ENCODE data around the gene GGA1. TPM values are rescaled to one million over a fixed set of nuclear protein-coding genes. Genes with fewer than 3 reads are reported as not detected.
"Not testable (repeated sequence)": the region's sequence is repeated elsewhere in the genome, so short reads cannot be mapped to it uniquely, and the experiment has no call there.

The GGA1 gene
- total RNA-seq, 2 donors from 2014 or later: 45.7 to 90.2 TPM

DNA sequence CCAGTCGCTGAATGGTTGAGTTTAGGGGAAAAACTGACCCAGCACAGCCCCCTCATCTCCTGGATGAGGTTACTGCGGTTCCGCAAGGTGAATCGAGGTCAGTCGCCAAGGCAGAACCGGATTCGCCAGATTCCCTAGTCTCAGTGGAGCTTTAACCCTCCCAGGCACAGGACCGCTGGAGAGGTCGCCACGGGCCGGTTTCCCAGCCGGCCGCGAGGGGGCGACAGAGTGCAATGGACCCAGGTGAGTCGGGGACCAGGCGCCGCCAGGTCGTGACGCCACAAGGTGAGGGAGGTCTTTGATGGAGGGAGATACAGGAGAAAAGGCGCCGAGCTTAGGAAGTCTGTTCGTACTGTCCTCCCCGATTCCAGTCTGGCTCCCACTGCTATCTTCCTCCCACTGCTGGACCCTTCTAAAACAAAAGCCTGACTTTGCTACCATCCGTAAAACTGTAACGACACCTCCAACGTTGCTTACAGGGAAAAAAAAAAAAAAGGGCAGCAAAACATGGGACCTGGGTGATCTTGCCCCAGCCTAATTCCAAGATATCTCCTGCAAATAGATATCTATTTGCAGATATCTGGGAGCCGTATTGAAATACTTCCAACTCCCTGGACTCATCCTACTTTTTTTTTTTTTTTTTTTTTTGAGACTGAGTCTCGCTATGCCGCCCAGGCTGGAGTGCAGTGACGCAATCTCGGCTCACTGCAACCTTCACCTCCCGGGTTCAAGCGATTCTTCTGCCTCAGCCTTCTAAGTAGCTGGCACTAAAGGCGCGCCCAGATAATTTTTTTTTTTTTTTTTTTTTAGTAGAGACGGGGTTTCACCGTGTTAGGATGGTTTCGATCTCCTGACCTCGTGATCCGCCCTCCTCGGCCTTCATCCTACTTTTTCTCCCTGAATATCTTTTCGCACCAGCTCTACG is 1.4 kb upstream of the GGA1 start:
- peak overlapping the region in 1 of 2 donors; percentile 70 for H3K9ac ChIP-seq (ENCODE audit: low read depth in 2 of 2, low read length in 2 of 2)
- H3K4me3 ChIP-seq: peak overlapping the region; percentile 90
- intact Hi-C loops (cut with DNase I): no loop called here
- DNase-seq: peak; percentile 97
- H3K9me3 ChIP-seq: no peaks in the 10 kb centered on the region
- H3K4me1 ChIP-seq: peaks cover 7% of the 10 kb centered on the region
- TF ChIP-seq, protein P1, sequence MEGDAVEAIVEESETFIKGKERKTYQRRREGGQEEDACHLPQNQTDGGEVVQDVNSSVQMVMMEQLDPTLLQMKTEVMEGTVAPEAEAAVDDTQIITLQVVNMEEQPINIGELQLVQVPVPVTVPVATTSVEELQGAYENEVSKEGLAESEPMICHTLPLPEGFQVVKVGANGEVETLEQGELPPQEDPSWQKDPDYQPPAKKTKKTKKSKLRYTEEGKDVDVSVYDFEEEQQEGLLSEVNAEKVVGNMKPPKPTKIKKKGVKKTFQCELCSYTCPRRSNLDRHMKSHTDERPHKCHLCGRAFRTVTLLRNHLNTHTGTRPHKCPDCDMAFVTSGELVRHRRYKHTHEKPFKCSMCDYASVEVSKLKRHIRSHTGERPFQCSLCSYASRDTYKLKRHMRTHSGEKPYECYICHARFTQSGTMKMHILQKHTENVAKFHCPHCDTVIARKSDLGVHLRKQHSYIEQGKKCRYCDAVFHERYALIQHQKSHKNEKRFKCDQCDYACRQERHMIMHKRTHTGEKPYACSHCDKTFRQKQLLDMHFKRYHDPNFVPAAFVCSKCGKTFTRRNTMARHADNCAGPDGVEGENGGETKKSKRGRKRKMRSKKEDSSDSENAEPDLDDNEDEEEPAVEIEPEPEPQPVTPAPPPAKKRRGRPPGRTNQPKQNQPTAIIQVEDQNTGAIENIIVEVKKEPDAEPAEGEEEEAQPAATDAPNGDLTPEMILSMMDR (IDR thresholded peaks at IDR 0.05): peak; percentile 97
- no peaks in the 10 kb centered on the region for H3K27me3 ChIP-seq
- H3K36me3 ChIP-seq: no peaks in the 10 kb centered on the region
- peak overlapping the region; percentile 94 for H3K27ac ChIP-seq

DNA sequence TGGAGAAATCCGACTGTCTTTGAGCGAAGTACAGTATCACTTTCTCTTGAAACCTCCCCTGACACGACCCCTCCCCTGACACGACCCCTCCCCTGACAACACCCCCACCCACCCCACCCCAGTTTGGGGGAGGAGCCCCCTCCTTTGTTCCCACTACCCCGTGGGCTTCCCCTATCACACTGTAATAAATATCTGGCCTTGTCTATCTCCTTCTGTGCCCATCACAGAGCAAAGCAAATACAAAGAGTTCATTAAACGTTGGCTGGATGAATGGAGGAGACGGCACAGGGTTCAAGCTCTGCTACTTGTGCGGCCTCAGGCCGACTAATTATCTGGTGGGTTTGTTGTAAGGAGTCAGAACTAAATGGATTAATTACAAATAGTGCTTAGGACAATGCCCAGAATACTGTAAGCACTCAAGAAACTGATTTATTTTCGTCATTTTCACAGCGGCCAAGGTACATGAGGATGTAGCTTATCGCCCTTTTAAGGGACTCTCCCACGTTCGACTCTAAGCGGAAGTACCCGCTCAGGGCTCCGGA is 628 bp upstream of the GGA1 start:
- Histone ChIP-seq H3K4me3 (peak overlapping the region; percentile 90), H3K9me3 (no peaks in the 10 kb centered on the region), H3K27ac (peak overlapping the region; percentile 94), H3K36me3 (no peaks in the 10 kb centered on the region), H3K9ac (ENCODE audit: low read depth in 2 of 2, low read length in 2 of 2) (peak overlapping the region; percentile 76 to 95), H3K4me1 (peaks cover 7% of the 10 kb centered on the region), H3K27me3 (no peaks in the 10 kb centered on the region)
- intact Hi-C loops (cut with DNase I): no loop called here
- TF ChIP-seq, protein P1 (IDR thresholded peaks at IDR 0.05): no peak
- no peak for DNase-seq

DNA sequence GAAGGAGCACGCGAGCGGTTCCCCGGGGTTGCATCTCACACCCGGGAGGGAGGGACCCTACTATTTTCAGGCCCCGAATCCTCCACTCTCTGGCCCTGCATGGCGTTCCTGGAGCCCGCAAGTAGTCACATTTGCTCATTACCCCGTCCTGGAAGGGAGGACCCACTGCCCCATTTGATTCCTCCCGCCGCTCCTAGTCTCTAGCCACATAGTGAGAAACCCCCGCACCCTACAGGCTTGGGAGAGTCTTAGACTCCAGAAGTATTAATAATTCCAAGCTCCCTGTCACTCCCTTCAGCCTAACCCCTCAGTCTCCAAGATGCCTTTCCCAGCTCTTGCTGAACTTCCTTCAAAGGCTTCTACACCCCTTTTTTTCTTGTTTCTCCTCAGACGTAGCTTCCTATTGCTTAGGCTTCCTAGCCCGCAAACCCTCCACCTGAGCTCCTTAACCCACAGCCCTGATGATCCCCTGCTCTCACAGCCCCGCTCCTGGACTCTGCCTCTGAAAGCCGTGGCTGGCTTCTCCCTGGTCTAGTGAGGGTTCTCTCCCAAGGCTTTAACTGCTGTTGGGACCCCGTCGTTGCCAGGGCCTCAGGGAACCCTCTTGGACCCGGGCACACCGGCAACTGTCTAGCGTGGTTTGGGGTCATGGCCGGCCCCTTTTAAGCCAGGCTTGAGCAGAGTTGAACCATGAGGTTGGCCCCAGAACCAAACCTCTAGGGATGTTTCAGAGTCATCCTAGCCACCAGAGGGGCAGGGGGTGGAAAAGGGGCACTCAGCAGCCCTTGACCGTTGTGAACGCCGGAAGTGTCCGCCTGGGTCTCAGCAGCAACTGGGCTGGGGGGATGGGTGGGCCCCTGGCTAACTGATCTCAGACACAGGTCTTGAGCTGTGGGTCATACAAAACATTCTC is 862 bp downstream of the GGA1 start:
- intact Hi-C loops (cut with DNase I): no loop called here
- TF ChIP-seq, protein P1 (IDR thresholded peaks at IDR 0.05): no peak
- peaks cover 7% of the 10 kb centered on the region for H3K4me1 ChIP-seq
- H3K9ac ChIP-seq (ENCODE audit: low read depth in 2 of 2, low read length in 2 of 2): peak overlapping the region; percentile 86 to 95
- no peaks in the 10 kb centered on the region for H3K27me3 ChIP-seq
- DNase-seq: no peak
- no peaks in the 10 kb centered on the region for H3K9me3 ChIP-seq
- H3K36me3 ChIP-seq: no peaks in the 10 kb centered on the region
- H3K4me3 ChIP-seq: peak overlapping the region; percentile 90
- H3K27ac ChIP-seq: peak overlapping the region; percentile 94

DNA sequence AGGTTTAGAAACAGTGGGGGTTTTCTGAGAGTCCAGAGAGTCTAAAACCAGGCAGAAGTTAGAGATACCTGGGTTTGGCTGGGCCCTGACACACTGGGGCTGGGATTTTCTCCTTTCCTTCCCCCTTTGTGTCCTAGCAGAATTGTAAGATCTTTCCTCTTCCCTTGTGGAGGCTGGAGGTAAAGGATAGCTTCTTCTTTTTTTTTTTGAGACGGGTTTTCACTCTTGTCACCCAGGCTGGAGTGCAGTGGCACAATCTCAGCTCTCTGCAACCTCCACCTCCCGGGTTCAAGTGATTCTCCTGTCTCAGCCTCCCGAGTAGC is 1.5 kb downstream of the GGA1 start:
- H3K4me1 ChIP-seq; H3K27me3 ChIP-seq; intact Hi-C loops (cut with DNase I); DNase-seq; H3K9me3 ChIP-seq; H3K36me3 ChIP-seq: not testable (repeated sequence)
- Histone ChIP-seq H3K9ac (ENCODE audit: low read depth in 2 of 2, low read length in 2 of 2) (peak overlapping the region; percentile 86 to 95), H3K4me3 (peak overlapping the region; percentile 90), H3K27ac (peak overlapping the region; percentile 94)

DNA sequence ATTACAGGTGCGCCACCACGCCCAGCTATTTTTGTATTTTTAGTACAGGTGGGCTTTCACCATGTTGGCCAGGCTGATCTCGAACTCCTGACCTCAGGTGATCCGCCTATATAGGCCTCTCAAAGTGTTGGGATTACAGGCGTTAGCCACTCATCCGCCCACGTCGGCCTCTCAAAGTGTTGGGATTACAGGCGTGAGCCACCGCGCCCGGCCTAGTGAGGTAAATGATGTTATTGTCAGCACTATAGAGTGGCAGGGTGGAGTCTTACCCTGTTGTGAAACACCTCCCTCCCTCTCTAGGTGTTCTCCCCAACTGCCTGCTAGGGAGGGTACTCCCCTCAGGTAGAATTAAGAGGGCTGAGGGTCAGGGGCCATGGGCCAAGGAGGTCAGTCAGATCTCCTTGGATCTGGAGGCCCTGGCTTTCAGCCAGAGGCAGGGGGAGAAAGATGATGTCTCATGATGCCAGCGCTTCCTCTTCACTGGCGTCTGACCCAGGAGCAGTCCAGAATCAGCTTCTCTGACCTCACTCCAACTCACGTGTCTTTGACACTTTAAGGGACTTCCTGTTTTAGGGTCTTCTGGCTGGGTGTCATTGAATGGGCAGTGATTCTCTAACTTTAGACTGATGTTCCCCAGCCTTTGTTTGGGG is 2.0 kb downstream of the GGA1 start:
- no peaks in the 10 kb centered on the region for H3K36me3 ChIP-seq
- intact Hi-C loops (cut with DNase I): no loop called here
- peak overlapping the region in 1 of 2 donors; percentile 51 for H3K9ac ChIP-seq (ENCODE audit: low read depth in 2 of 2, low read length in 2 of 2)
- no peaks in the 10 kb centered on the region for H3K9me3 ChIP-seq
- H3K4me3 ChIP-seq: peak overlapping the region; percentile 90
- TF ChIP-seq, protein P1 (IDR thresholded peaks at IDR 0.05): no peak
- peak; percentile 80 for DNase-seq
- peak overlapping the region; percentile 94 for H3K27ac ChIP-seq
- H3K27me3 ChIP-seq: no peaks in the 10 kb centered on the region
- peaks cover 7% of the 10 kb centered on the region for H3K4me1 ChIP-seq
